ENCODE results near the gene SS18L1. TPM values are rescaled to one million over a fixed set of nuclear protein-coding genes. Genes with fewer than 3 reads are reported as not detected.

Gene SS18L1
- total RNA-seq, 1 experiment from 2014 or later, result 68.9 TPM

- H3K27ac ChIP-seq, result no peak overlapping the region
- no peak for DNase-seq
- H3K9me3 ChIP-seq (replicated peaks), result no peaks in the 10 kb centered on the region
- peaks cover 78% of the 10 kb centered on the region for H3K36me3 ChIP-seq
- peaks cover 5% of the 10 kb centered on the region; the same call in 1 of the 2 replicates for H3K4me1 ChIP-seq
- H3K4me3 ChIP-seq, result no peak overlapping the region
- no peaks in the 10 kb centered on the region for H3K27me3 ChIP-seq
Observed at GRCh38 chr20:62162765-62163484, 19.4 kb downstream of the SS18L1 start.

GRCh38 chr20:62163485-62163865 lies 19.9 kb downstream of the SS18L1 start:
- Histone ChIP-seq H3K36me3 (peaks cover 78% of the 10 kb centered on the region), H3K9me3 (replicated peaks) (no peaks in the 10 kb centered on the region), H3K27me3 (no peaks in the 10 kb centered on the region), H3K4me1 (peaks cover 5% of the 10 kb centered on the region; the same call in 1 of the 2 replicates), H3K27ac (no peak overlapping the region), H3K4me3 (no peak overlapping the region)
- DNase-seq, result no peak

- DNase-seq, result no peak
- Histone ChIP-seq H3K4me3 (no peak overlapping the region), H3K36me3 (peaks cover 80% of the 10 kb centered on the region), H3K27me3 (no peaks in the 10 kb centered on the region), H3K9me3 (replicated peaks) (no peaks in the 10 kb centered on the region), H3K4me1 (peaks cover 5% of the 10 kb centered on the region; the same call in 1 of the 2 replicates), H3K27ac (no peak overlapping the region)
Observed at GRCh38 chr20:62163986-62164762, 20.6 kb downstream of the SS18L1 start.

GRCh38 chr20:62164879-62165761 lies 21.6 kb downstream of the SS18L1 start:
- Histone ChIP-seq H3K36me3 (peaks cover 77% of the 10 kb centered on the region), H3K4me1 (peaks cover 5% of the 10 kb centered on the region; the same call in 1 of the 2 replicates), H3K27me3 (no peaks in the 10 kb centered on the region), H3K27ac (no peak overlapping the region), H3K9me3 (replicated peaks) (no peaks in the 10 kb centered on the region), H3K4me3 (no peak overlapping the region)
- no peak for DNase-seq

- peaks cover 72% of the 10 kb centered on the region for H3K36me3 ChIP-seq
- H3K27me3 ChIP-seq, result no peaks in the 10 kb centered on the region
- no peaks in the 10 kb centered on the region for H3K9me3 ChIP-seq (replicated peaks)
- peaks cover 5% of the 10 kb centered on the region; the same call in 1 of the 2 replicates for H3K4me1 ChIP-seq
- no peak for DNase-seq
- H3K4me3 ChIP-seq, result no peak overlapping the region
- H3K27ac ChIP-seq, result no peak overlapping the region
Observed at GRCh38 chr20:62165762-62166399, 22.3 kb downstream of the SS18L1 start.

- Histone ChIP-seq H3K9me3 (replicated peaks) (no peaks in the 10 kb centered on the region), H3K4me3 (no peak overlapping the region), H3K4me1 (peaks cover 5% of the 10 kb centered on the region; the same call in 1 of the 2 replicates), H3K27ac (no peak overlapping the region), H3K36me3 (peaks cover 65% of the 10 kb centered on the region), H3K27me3 (no peaks in the 10 kb centered on the region)
- DNase-seq, result no peak
Observed at GRCh38 chr20:62167474-62167873, 23.9 kb downstream of the SS18L1 start.

GRCh38 chr20:62168061-62168460 lies 24.5 kb downstream of the SS18L1 start:
- H3K36me3 ChIP-seq, result peaks cover 63% of the 10 kb centered on the region
- H3K9me3 ChIP-seq (replicated peaks), result no peaks in the 10 kb centered on the region
- no peak for DNase-seq
- no peak overlapping the region for H3K4me3 ChIP-seq
- no peaks in the 10 kb centered on the region for H3K27me3 ChIP-seq
- no peak overlapping the region for H3K27ac ChIP-seq
- peaks cover 5% of the 10 kb centered on the region; the same call in 1 of the 2 replicates for H3K4me1 ChIP-seq

GRCh38 chr20:62168890-62169435 lies 25.4 kb downstream of the SS18L1 start:
- Histone ChIP-seq H3K4me1 (peaks cover 5% of the 10 kb centered on the region; the same call in 1 of the 2 replicates), H3K4me3 (no peak overlapping the region), H3K9me3 (replicated peaks) (no peaks in the 10 kb centered on the region), H3K27me3 (no peaks in the 10 kb centered on the region), H3K27ac (no peak overlapping the region), H3K36me3 (peaks cover 63% of the 10 kb centered on the region)
- no peak for DNase-seq

- no peak for DNase-seq
- H3K4me3 ChIP-seq, result no peak overlapping the region
- H3K36me3 ChIP-seq, result peaks cover 60% of the 10 kb centered on the region
Observed at GRCh38 chr20:62170536-62170935, 27.0 kb downstream of the SS18L1 start.

GRCh38 chr20:62171245-62171644 lies 27.7 kb downstream of the SS18L1 start:
- Histone ChIP-seq H3K9me3 (replicated peaks) (no peaks in the 10 kb centered on the region), H3K27me3 (no peaks in the 10 kb centered on the region), H3K27ac (no peak overlapping the region), H3K4me1 (peaks cover 4% of the 10 kb centered on the region; the same call in 1 of the 2 replicates), H3K36me3 (peaks cover 61% of the 10 kb centered on the region), H3K4me3 (no peak overlapping the region)
- DNase-seq, result no peak

More at GRCh38 chr20:62170536-62170935, 27.0 kb downstream of the SS18L1 start:
- Histone ChIP-seq H3K9me3 (replicated peaks) (no peaks in the 10 kb centered on the region), H3K27me3 (no peaks in the 10 kb centered on the region), H3K27ac (no peak overlapping the region), H3K4me1 (peaks cover 5% of the 10 kb centered on the region; the same call in 1 of the 2 replicates)

- no peak overlapping the region for H3K4me3 ChIP-seq
- no peaks in the 10 kb centered on the region for H3K9me3 ChIP-seq (replicated peaks)
- peaks cover 57% of the 10 kb centered on the region for H3K36me3 ChIP-seq
- H3K27me3 ChIP-seq, result no peaks in the 10 kb centered on the region
- H3K27ac ChIP-seq, result no peak overlapping the region
- no peak for DNase-seq
- no peaks in the 10 kb centered on the region for H3K4me1 ChIP-seq
Observed at GRCh38 chr20:62172666-62173065, 29.1 kb downstream of the SS18L1 start.

GRCh38 chr20:62174021-62174804 lies 30.6 kb downstream of the SS18L1 start:
- DNase-seq, result no peak
- H3K36me3 ChIP-seq, result peaks cover 50% of the 10 kb centered on the region
- no peaks in the 10 kb centered on the region for H3K27me3 ChIP-seq
- no peak overlapping the region for H3K4me3 ChIP-seq
- no peaks in the 10 kb centered on the region for H3K4me1 ChIP-seq
- H3K9me3 ChIP-seq (replicated peaks), result no peaks in the 10 kb centered on the region
- no peak overlapping the region for H3K27ac ChIP-seq

- Histone ChIP-seq H3K27me3 (no peaks in the 10 kb centered on the region), H3K4me1 (no peaks in the 10 kb centered on the region), H3K27ac (no peak overlapping the region), H3K9me3 (replicated peaks) (no peaks in the 10 kb centered on the region), H3K4me3 (no peak overlapping the region), H3K36me3 (peaks cover 49% of the 10 kb centered on the region)
- no peak for DNase-seq
Observed at GRCh38 chr20:62174870-62175624, 31.5 kb downstream of the SS18L1 start.

All from SJCRH30 (cell line).